MM.1S (cell line): ENCODE results near the gene CD151.

Experiments
- DNase-seq: peaks from one replicate; pipeline ENCODE4 v3.0.0-alpha.2; 2015
- H2AFZ ChIP-seq: fragments of 300-600 bp; sonication (generic); 2 replicates; pipeline ENCODE4 v1.6.0; 2016; ENCODE audit warnings: antibody characterized with exemption, low read length
- H3F3A ChIP-seq: fragments of 300-600 bp; sonication (generic); 2 replicates; pipeline ENCODE4 v1.6.1; 2016; ENCODE audit warnings: mild to moderate bottlenecking, antibody characterized with exemption, low read length, moderate library complexity, mixed read lengths; ENCODE audit not compliant: insufficient read depth
- H3K27ac ChIP-seq: fragments of 300-600 bp; sonication (generic); 2 replicates; pipeline ENCODE4 v1.5.1; 2016; ENCODE audit warnings: mild to moderate bottlenecking, low read length
- H3K27me3 ChIP-seq: fragments of 300-600 bp; sonication (generic); replicated peaks from 2 replicates; pipeline ENCODE4 v1.6.0; 2016; ENCODE audit warnings: low read length; ENCODE audit not compliant: insufficient read depth
- H3K36me3 ChIP-seq: fragments of 300-600 bp; sonication (generic); replicated peaks from 2 replicates; pipeline ENCODE4 v1.6.1; 2016; ENCODE audit warnings: mild to moderate bottlenecking, low read length, mixed read lengths; ENCODE audit not compliant: insufficient read depth
- H3K4me1 ChIP-seq: fragments of 300-600 bp; sonication (generic); 2 replicates; pipeline ENCODE4 v1.6.1; 2016; ENCODE audit warnings: low read length, mixed read lengths
- H3K4me2 ChIP-seq: fragments of 300-600 bp; sonication (generic); 2 replicates; pipeline ENCODE4 v1.6.0; 2016; ENCODE audit warnings: low read depth, low read length
- H3K4me3 ChIP-seq: fragments of 300-600 bp; sonication (generic); 2 replicates; pipeline ENCODE4 v1.5.1; 2016; ENCODE audit warnings: low read length, mixed read lengths
- H3K79me2 ChIP-seq: fragments of 300-600 bp; sonication (generic); 2 replicates; pipeline ENCODE4 v1.6.1; 2016; ENCODE audit warnings: mixed run types, low read length, mixed read lengths
- H3K9ac ChIP-seq: fragments of 300-600 bp; sonication (generic); 2 replicates; pipeline ENCODE4 v1.6.1; 2016; ENCODE audit warnings: low read length, mixed read lengths
- H3K9me2 ChIP-seq: fragments of 300-600 bp; sonication (generic); replicated peaks from 2 replicates; pipeline ENCODE4 v1.6.1; 2016; ENCODE audit warnings: mild to moderate bottlenecking, low read length, mixed read lengths; ENCODE audit not compliant: insufficient read depth
- H3K9me3 ChIP-seq: fragments of 300-600 bp; sonication (generic); replicated peaks from 2 replicates; pipeline ENCODE4 v1.6.1; 2016; ENCODE audit warnings: mild to moderate bottlenecking, low read length, mixed read lengths; ENCODE audit not compliant: insufficient read depth
- H4K20me1 ChIP-seq: fragments of 300-600 bp; sonication (generic); 2 replicates; pipeline ENCODE4 v1.6.1; 2016; ENCODE audit warnings: mild to moderate bottlenecking, low read length, moderate library complexity, mixed read lengths; ENCODE audit not compliant: insufficient read depth
- EZH2 ChIP-seq: fragments of 300-600 bp; sonication (generic); optimal IDR thresholded peaks from 2 replicates; pipeline ENCODE3; 2017; ENCODE audit warnings: low read depth, mild to moderate bottlenecking, antibody characterized with exemption, low read length, mixed read lengths
- EZH2phosphoT487 ChIP-seq: fragments of 300-600 bp; sonication (generic); IDR thresholded peaks from 2 replicates; pipeline ENCODE4 v1.6.1; 2018; ENCODE audit warnings: antibody characterized with exemption, low read length
- TF ChIP-seq, protein P1 (sequence below): fragments of 300-600 bp; sonication (generic); IDR thresholded peaks from 2 replicates; pipeline ENCODE4 v1.5.1; 2016; ENCODE audit warnings: antibody characterized with exemption, low read length, mixed read lengths

The CD151 gene

GRCh38 chr11:875203-875602, 42.5 kb downstream of the CD151 start:
- Histone ChIP-seq H3F3A (no peaks in the 10 kb centered on the region), H3K36me3 (no peaks in the 10 kb centered on the region), H3K27me3 (no peaks in the 10 kb centered on the region), H3K4me3 (no peak overlapping the region), H2AFZ (no peak overlapping the region), H3K4me2 (no peak overlapping the region), H3K27ac (no peak overlapping the region), H3K4me1 (no peaks in the 10 kb centered on the region), H4K20me1 (no peaks in the 10 kb centered on the region), H3K79me2 (no peaks in the 10 kb centered on the region), H3K9ac (no peak overlapping the region), H3K9me3 (no peaks in the 10 kb centered on the region), H3K9me2 (no peaks in the 10 kb centered on the region)
- no peak for DNase-seq
- TF ChIP-seq, protein P1, sequence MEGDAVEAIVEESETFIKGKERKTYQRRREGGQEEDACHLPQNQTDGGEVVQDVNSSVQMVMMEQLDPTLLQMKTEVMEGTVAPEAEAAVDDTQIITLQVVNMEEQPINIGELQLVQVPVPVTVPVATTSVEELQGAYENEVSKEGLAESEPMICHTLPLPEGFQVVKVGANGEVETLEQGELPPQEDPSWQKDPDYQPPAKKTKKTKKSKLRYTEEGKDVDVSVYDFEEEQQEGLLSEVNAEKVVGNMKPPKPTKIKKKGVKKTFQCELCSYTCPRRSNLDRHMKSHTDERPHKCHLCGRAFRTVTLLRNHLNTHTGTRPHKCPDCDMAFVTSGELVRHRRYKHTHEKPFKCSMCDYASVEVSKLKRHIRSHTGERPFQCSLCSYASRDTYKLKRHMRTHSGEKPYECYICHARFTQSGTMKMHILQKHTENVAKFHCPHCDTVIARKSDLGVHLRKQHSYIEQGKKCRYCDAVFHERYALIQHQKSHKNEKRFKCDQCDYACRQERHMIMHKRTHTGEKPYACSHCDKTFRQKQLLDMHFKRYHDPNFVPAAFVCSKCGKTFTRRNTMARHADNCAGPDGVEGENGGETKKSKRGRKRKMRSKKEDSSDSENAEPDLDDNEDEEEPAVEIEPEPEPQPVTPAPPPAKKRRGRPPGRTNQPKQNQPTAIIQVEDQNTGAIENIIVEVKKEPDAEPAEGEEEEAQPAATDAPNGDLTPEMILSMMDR = no peak
- TF ChIP-seq EZH2phosphoT487 (no peak), EZH2 (no peak)

DNA sequence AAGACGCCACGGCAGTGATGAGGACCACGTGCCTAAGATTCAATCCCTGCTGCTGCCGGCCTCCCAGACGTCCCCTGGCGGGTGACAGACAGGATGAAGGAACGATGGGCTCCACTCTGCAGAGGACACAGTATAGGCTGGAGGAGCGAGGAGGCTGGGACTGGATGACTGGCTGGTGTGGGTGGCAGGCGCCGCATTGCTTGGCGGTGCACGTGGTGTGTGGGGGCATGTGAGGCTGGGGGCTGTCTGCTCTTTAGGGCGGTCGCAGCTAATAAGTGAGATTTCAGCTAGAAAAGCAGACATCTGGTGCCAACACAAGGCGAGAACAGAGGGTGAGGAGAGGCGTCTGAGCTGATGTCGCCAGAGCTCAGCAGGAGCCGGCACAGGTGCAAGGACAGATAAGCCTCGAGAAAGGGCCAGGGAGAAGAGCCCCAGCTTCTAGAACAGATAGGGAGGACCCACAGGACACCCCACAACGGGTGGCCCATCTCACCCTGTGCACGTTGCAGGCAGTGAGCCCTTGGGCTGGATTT, 43.1 kb downstream of the CD151 start:
- H3K4me2 ChIP-seq = no peak overlapping the region
- no peaks in the 10 kb centered on the region for H3K36me3 ChIP-seq
- no peaks in the 10 kb centered on the region for H3K9me2 ChIP-seq
- DNase-seq = no peak
- TF ChIP-seq, protein P1 = no peak
- TF ChIP-seq EZH2 = no peak
- TF ChIP-seq EZH2phosphoT487 = no peak
- H3K79me2 ChIP-seq = no peaks in the 10 kb centered on the region
- H3K27ac ChIP-seq = no peak overlapping the region
- no peaks in the 10 kb centered on the region for H3F3A ChIP-seq
- H3K9me3 ChIP-seq = no peaks in the 10 kb centered on the region
- H3K4me3 ChIP-seq = no peak overlapping the region
- no peak overlapping the region for H2AFZ ChIP-seq
- H3K4me1 ChIP-seq = no peaks in the 10 kb centered on the region
- H3K27me3 ChIP-seq = no peaks in the 10 kb centered on the region
- H4K20me1 ChIP-seq = no peaks in the 10 kb centered on the region
- H3K9ac ChIP-seq = no peak overlapping the region

- Histone ChIP-seq H3F3A (no peaks in the 10 kb centered on the region), H3K27ac (no peak overlapping the region), H4K20me1 (no peaks in the 10 kb centered on the region), H3K27me3 (no peaks in the 10 kb centered on the region), H3K79me2 (no peaks in the 10 kb centered on the region), H3K9me2 (no peaks in the 10 kb centered on the region), H2AFZ (no peak overlapping the region), H3K9me3 (no peaks in the 10 kb centered on the region), H3K4me1 (no peaks in the 10 kb centered on the region), H3K36me3 (no peaks in the 10 kb centered on the region), H3K4me2 (no peak overlapping the region), H3K9ac (no peak overlapping the region), H3K4me3 (no peak overlapping the region)
- no peak for DNase-seq
- TF ChIP-seq EZH2phosphoT487 (no peak), EZH2 (no peak)
- TF ChIP-seq, protein P1 = no peak
These were observed 43.8 kb downstream of the CD151 start for GRCh38 chr11:876545-876944.
